GM19023 (cell line): ENCODE results near the gene FLYWCH1.

Experiments used
- ATAC-seq: cut with Tn5 transposase; IDR thresholded peaks from one replicate; pipeline ENCODE4 v1.9.1; 2021; ENCODE audit warnings: mild to moderate bottlenecking, moderate library complexity; ENCODE audit not compliant: unreplicated experiment

The FLYWCH1 gene

DNA sequence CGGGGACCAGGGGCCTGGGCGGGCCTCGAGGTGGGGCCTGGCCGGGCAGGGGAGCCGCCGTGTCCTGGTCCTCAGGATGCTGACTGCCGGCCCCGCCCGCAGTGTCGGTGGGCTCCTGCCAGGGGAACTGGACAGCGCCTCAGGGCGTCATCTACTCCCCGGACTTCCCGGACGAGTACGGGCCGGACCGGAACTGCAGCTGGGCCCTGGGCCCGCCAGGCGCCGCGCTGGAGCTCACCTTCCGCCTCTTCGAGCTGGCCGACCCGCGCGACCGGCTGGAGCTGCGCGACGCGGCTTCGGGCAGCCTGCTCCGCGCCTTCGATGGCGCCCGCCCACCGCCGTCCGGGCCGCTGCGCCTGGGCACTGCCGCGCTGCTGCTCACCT is 55.1 kb downstream of the FLYWCH1 start:
- no peak for ATAC-seq

DNA sequence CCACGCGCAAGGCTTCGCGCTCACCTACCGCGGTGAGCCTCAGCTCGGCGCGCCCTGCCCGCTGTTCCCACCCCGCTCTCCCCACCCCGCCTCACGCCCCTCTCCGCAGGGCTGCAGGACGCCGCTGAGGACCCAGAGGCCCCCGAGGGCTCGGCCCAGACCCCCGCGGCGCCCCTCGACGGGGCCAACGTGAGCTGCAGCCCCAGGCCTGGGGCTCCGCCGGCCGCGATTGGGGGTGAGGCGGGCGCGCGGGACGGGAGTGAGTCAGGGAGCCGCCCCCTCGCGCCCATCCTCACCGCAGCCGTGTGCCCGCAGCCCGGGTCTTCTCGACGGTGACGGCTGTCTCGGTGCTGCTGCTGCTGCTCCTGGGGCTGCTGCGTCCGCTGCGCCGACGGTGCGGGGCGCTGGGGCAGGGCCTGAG is 55.5 kb downstream of the FLYWCH1 start:
- ATAC-seq: no peak

DNA sequence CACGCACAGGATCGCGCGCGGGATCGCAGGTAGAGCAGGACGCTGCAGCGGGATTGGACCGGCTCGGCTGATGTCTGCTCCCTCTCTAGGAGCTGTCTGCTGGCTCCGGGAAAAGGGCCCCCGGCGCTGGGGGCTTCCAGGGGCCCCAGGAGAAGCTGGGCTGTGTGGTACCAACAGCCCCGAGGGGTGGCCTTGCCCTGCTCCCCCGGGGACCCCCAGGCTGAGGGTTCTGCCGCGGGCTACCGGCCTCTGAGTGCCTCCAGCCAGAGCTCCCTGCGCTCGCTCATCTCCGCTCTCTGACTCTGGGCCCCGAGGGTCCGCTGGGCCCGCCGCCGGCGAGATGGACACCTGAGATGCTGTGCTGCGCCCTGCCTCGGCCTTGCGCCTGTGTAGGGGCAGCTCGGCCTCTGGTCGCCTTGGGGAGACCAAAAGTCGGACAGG is 56.0 kb downstream of the FLYWCH1 start:
- no peak for ATAC-seq

DNA sequence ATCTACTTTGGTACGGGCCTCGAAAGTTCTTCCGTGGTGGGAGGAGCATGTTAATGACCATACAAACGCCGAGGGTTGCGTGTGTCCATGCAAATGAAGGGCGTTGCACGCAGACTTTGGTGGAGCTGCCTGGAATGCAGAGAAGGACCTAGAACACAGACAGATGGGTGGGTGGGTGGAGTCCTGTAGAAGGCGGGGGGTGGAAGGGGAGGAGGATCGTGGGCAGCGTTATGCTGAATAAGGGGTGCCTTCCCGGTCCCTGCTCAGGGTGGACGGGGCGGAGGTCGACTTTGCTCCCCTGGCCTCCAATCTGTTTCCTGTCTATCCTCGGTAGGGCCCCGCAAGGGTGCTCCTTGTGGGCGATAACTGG is 56.6 kb downstream of the FLYWCH1 start:
- peak; percentile 1 for ATAC-seq

DNA sequence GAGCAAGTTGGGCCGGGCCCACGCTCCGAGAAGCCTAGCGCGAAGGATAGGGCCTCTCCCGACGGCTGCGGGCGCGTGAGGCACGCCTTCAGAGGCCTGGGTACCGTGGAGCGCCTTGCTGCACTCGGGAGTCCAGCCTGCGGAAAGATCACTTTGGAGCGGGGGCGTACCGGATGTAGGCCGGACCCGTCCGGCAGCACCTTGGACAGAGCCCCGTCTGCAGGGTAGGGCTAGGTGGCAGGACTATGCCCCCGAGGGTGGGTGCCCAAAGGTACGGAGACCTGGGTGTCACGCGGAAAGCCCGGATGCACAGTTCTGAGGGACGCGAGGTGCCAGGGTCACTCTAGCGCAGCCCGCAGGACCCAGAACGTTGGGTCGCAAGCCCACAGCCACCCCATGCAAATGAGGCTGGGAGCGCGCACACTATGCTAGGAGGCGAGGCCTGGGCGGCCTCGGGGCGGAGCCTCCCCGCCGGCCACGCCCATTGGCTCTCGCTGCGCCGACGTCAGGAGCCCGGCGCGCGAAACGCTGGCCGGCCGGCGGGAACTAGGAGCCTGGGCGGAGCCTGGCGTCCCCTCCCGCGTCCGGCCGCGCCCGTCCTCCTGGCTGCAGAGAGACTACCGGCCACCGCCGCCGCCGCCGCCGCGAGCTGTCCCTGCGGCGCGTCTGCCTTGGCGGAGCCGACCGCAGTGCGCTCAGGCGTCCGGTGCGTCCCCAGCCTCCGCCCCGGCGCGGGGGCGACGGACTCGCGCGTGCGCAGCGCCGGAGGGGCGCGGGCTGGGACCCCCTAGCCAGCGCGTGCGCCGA is 57.2 kb downstream of the FLYWCH1 start, which contains the start of gene PAQR4:
TSS of gene PAQR4 (plus strand) at position 611 of the 807 bp plus-strand sequence. CDS start 327 bp downstream, outside the sequence.
- peak; percentile 67 for ATAC-seq

- peak; percentile 38 for ATAC-seq
These were observed 58.1 kb downstream of the FLYWCH1 start for GRCh38 chr16:2969545-2970521.

DNA sequence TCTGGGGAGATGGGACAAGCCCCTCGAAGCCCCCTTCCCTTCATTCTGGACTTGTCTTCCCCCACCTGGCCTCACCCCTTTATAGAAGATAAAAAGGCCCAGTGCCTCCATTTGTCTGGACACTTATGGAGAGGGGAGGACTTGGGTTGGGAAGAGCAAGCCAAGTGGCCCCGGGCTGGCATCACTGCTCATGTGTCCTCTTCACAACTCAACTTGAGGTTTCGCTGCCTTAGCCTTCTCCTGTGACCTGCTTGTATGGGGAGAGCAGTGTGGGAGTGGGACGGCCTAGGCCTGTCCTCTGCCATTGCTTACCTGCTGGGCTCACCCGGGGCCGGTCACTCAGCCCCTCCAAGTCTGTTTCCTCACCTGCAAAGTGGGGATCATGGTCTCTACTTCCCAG is 58.8 kb downstream of the FLYWCH1 start:
- ATAC-seq: no peak

GRCh38 chr16:2971134-2971984 is 59.6 kb downstream of the FLYWCH1 start:
- ATAC-seq: no peak

DNA sequence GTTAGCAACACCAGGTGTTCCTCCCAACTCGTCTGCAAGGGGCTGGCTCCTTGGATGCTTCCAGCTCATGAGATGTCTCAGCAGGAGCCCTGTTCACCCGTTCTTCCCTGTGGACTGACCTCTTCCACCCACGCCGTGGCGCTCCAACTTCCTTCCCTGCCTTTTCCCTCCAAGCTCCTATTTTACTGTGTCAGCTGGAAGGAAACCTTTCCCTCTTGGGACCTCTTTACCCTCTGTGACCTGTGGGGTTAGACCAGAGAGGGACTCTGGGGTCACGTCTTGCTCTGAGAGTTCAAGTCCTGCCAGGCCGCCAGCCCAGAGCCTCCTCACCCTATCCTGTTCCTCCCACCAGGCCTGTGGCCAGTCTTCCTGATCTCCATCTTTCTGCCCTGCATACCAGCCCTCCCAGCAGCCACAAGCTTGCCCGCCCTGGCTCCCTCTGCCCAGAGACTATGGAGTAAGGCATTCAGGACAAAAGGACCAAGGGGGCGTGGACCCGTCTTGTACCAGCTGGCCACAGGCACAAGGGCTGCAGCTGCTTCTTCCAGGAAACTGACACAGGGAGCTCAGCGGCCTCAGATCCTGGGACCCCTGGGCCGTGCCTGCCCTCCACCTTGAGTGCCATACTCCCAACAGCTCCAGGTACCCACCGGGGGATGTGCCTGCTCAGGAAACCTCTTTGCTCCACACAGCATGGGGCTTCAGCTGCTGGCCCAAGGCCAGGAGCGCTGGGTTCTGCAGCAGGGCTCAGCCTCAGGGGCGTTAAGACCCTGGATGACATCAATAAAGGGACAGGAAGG is 60.5 kb downstream of the FLYWCH1 start:
- ATAC-seq: no peak

DNA sequence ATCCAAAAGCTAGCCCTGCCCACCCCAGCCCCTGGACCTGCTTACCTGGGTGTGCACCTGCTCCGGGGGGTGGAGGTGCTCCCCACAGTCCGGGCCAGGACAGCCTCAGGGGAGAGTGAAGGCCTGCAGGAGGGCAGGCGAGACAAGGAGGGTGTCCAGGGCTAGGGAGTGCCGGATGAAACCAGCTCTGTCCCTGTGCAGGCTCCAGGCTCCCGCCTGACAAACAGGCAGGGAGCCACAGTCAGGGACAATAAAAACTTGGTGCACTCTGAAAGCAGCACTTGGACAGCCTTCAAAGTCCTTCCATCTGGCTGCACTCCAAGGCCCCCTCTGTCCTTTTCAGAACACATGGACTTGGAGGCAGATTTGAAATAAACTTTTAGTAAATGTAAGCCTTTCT is 61.4 kb downstream of the FLYWCH1 start:
- ATAC-seq: no peak

DNA sequence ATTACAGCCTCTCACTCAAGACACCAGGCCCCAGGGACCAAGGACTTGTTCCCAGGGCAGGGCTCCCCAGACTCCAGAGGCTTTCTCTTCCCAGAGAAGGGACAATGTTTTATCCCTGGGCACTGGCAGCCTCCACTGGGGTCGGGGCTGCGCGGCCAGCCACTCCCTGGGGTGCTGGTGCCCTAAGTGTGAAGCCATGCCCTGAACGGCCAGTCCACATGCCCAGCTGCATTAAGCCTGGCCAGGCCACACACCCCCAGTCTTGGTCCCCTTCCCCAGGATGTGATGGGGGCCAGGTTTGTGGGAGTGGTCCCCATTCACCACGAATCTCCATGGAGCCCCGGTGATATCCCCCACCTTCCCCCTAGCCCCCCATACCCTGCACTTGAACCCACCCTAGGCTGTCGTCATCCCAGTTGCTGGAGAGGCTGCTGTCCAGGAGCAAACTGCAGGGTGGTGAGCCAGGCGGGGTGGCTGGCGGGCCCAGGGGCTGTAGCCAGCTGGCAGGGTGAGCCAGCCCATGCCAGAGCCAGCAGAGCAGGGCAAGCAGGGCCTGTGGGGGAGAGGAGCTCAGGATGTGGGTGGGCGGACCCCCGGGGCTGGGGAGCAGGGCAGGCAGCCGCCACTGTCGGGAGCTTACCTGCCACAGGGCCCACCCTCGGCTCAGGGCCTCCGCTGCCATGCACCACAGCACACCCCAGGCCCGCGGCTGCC is 62.0 kb downstream of the FLYWCH1 start:
- no peak for ATAC-seq

GRCh38 chr16:2974319-2975056 is 62.8 kb downstream of the FLYWCH1 start:
- no peak for ATAC-seq

DNA sequence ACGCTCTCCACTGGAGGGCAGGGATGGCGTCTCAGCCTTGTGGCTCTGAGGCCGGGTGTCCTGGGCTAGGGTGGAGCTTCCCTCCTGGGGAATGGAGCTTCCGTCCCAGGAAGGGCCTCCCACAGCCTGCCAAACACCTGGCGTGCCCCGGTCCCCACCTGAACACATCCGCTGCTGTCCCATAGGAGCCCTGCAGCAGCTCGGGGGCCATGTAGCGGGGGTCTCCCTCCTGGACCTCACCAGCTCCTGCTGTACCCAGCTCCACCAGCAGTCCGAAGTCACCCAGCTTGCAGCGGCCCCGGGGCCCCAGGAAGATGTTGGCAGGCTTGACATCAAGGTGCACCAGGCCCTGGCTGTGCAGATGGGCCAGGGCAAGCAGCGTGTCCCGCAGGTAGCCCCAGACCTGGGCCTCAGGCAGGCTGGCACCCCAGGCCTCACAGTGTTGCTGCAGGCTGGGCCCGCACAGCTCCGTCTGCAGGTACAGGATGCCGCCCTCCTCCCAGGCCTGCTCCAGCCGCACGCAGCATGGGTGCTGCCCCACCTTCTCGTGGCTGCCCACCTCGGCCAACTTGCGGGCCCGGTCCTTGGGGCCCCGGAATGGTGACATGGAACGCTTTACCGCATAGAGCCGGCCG is 63.5 kb downstream of the FLYWCH1 start:
- ATAC-seq: no peak

- no peak for ATAC-seq
These were observed 64.5 kb downstream of the FLYWCH1 start for GRCh38 chr16:2976201-2976600.

- no peak for ATAC-seq
These were observed 64.9 kb downstream of the FLYWCH1 start for GRCh38 chr16:2976673-2977072.

GRCh38 chr16:2977440-2977839 is 65.7 kb downstream of the FLYWCH1 start:
- ATAC-seq: no peak

DNA sequence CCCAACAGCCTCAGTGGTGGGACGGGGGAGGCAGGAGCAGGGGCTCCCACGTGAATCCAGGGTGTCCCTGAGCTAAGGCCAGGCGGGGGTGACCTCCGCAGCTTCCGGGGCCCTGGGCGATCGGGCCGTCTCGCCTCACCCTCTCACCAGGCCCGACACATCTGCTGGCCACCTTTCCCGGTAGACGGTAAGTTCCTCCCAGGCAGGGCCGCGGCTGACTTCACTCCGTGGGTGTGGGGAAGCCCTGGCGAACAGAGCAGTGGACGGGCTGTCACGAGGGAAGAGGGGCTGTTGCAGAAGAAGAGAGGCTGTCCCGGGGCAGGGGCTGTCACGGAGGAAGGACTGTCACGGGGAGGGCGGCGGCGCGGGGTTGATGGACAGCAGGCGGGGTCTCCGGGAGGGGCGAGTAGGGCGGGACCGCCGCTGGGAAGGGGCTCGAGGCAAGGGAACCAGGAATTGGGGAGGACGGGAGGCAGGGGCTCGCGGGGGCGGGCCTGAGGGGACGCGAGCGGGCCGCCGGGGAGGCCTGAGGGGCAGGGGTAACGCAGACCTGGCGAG is 68.0 kb downstream of the FLYWCH1 start:
- no peak for ATAC-seq
